ENCODE results near the gene ACTL7B. TPM values are rescaled to one million over a fixed set of nuclear protein-coding genes. Genes with fewer than 3 reads are reported as not detected.

The ACTL7B gene
- total RNA-seq, 1 donor from 2014 or later: 0.16 TPM

GRCh38 chr9:108811944-108812343 lies 43.8 kb downstream of the ACTL7B start:
- peaks cover 2% of the 10 kb centered on the region for H3K27me3 Mint-ChIP-seq
- ChIA-PET CTCF (no interaction called here), POLR2A (no interaction called here)
- ATAC-seq (ENCODE audit: low read depth) (no peak), DNase-seq (no peak)
- peaks cover 12% of the 10 kb centered on the region for H3K4me1 Mint-ChIP-seq
- intact Hi-C loops (cut with micrococcal nuclease): no loop called here
- no peaks in the 10 kb centered on the region for H3K36me3 Mint-ChIP-seq (ENCODE audit: low read depth)
- no peak overlapping the region for H3K27ac Mint-ChIP-seq
- no peak overlapping the region for H3K4me3 Mint-ChIP-seq
- TF ChIP-seq CTCF (IDR thresholded peaks at IDR 0.05): no peak
- H3K9me3 Mint-ChIP-seq: no peaks in the 10 kb centered on the region

GRCh38 chr9:108809269-108809668 lies 46.5 kb downstream of the ACTL7B start:
- no peak for TF ChIP-seq CTCF (IDR thresholded peaks at IDR 0.05)
- Mint-ChIP-seq H3K4me1 (no peaks in the 10 kb centered on the region), H3K36me3 (ENCODE audit: low read depth) (no peaks in the 10 kb centered on the region), H3K9me3 (no peaks in the 10 kb centered on the region), H3K27ac (no peak overlapping the region), H3K4me3 (no peak overlapping the region), H3K27me3 (peaks cover 5% of the 10 kb centered on the region)
- CTCF ChIA-PET: no interaction called here
- ATAC-seq (ENCODE audit: low read depth): no peak
- intact Hi-C loops (cut with micrococcal nuclease): no loop called here
- DNase-seq: no peak
- POLR2A ChIA-PET: no interaction called here

Other genes with a start within 250 kb of the ACTL7B start
- gene ACTL7A, start 6.3 kb upstream of the ACTL7B start, total RNA-seq: not detected in 2 replicates
- gene ELP1, start 78.1 kb upstream of the ACTL7B start, total RNA-seq: 20.3 and 25.0 TPM in 2 replicates
- 6.4 and 7.8 TPM in 2 replicates for gene ABITRAM, start 78.4 kb upstream of the ACTL7B start, total RNA-seq
- gene CTNNAL1, start 157.5 kb upstream of the ACTL7B start, total RNA-seq: 1.9 and 2.4 TPM in 2 replicates

Measured in activated B cell treated with CpG ODN at 0.5 μM for 24 hours (primary cell).